Measurements from ENCODE around the gene FAM83F.

DNA sequence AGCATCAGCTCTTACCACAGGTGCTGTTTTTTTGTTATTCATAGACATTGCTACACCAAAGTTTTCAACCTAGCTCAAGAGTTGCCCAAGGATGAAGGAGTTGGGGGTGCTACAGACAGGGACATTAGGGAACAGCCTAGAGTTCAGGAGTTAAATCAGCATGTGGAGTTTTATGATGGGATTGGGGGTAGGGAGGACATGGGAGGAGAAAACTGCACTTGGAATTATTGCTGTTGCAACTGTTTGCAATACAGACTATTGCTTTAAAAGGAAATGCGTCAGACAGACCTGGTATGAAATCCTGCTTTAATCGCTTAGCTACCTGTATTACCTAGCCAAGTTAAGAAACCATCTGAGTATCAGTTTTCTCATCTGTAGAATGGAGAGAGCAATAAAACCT lies 28.3 kb upstream of the FAM83F start:
- no peak for TF ChIP-seq SUZ12 (IDR thresholded peaks at IDR 0.05; ENCODE audit: extremely low read depth, insufficient read depth, insufficient read length)
- TF ChIP-seq YY1 (IDR thresholded peaks at IDR 0.05; ENCODE audit: insufficient read depth, insufficient read length) = no peak
